ENCODE data around the gene NOTCH1. TPM values are rescaled to one million over a fixed set of nuclear protein-coding genes. Genes with fewer than 3 reads are reported as not detected.

The NOTCH1 gene
- total RNA-seq, 1 donor from 2014 or later: 67.4 TPM

Other genes starting within 250 kb of the NOTCH1 start
- gene CCDC187, start 242.0 kb downstream of the NOTCH1 start, total RNA-seq: 0.02 TPM in 1 of 2 replicates, not detected in the other
- 10.7 and 11.4 TPM in 2 replicates for gene GPSM1, start 218.5 kb downstream of the NOTCH1 start, total RNA-seq
- 18.8 and 20.0 TPM in 2 replicates for gene DNLZ, start 182.3 kb downstream of the NOTCH1 start, total RNA-seq
- 3.8 TPM in 2 replicates for gene CARD9, start 172.4 kb downstream of the NOTCH1 start, total RNA-seq
- 13.2 and 15.2 TPM in 2 replicates for gene SNAPC4, start 145.9 kb downstream of the NOTCH1 start, total RNA-seq
- gene ENTR1, start 135.4 kb downstream of the NOTCH1 start, total RNA-seq: 65.1 and 69.9 TPM in 2 replicates
- 58.5 and 62.4 TPM in 2 replicates for gene PMPCA, start 135.4 kb downstream of the NOTCH1 start, total RNA-seq
- gene INPP5E, start 106.2 kb downstream of the NOTCH1 start, total RNA-seq: 18.5 and 19.5 TPM in 2 replicates
- 71.0 and 72.5 TPM in 2 replicates for gene SEC16A, start 63.0 kb downstream of the NOTCH1 start, total RNA-seq
- 0.66 and 0.80 TPM in 2 replicates for gene EGFL7, start 116.9 kb upstream of the NOTCH1 start, total RNA-seq
- 33.1 and 35.4 TPM in 2 replicates for gene AGPAT2, start 141.4 kb upstream of the NOTCH1 start, total RNA-seq
- gene DIPK1B, start 166.5 kb upstream of the NOTCH1 start, total RNA-seq: 1.1 and 1.3 TPM in 2 replicates
- 0.34 TPM in 1 of 2 replicates, not detected in the other for gene LCN10, start 196.9 kb upstream of the NOTCH1 start, total RNA-seq
- not detected in 2 replicates for gene LCN6, start 202.5 kb upstream of the NOTCH1 start, total RNA-seq
- gene LCN8, start 212.2 kb upstream of the NOTCH1 start, total RNA-seq: not detected in 2 replicates
- gene LCN15, start 218.5 kb upstream of the NOTCH1 start, total RNA-seq: not detected in 2 replicates
- 34.7 and 36.9 TPM in 2 replicates for gene TMEM141, start 245.3 kb upstream of the NOTCH1 start, total RNA-seq